ENCODE data around the gene CCDC191.

DNA sequence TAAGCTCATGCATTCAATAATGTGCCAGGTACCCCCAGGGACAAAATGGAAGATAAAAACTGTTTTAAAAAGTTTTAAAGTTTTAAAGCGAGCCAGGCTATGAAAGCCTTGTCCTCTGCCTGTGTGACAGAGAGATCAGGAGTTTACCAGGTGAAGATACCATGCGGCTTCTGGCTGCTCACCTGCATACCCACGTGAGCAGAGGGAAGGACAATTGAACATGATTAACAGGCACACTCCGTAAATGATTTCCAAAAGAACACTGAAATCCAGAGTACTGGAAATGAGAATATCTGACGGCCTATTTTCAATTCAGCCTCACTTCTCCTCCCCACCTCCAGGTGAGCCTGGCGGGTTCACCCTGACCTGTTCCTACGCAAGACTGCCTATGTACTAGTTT lies 42.1 kb downstream of the CCDC191 start:
- TF ChIP-seq POLR2A (IDR thresholded peaks at IDR 0.05) (no peak), EP300 (IDR thresholded peaks at IDR 0.05) (no peak)
- TF ChIP-seq, protein P1, sequence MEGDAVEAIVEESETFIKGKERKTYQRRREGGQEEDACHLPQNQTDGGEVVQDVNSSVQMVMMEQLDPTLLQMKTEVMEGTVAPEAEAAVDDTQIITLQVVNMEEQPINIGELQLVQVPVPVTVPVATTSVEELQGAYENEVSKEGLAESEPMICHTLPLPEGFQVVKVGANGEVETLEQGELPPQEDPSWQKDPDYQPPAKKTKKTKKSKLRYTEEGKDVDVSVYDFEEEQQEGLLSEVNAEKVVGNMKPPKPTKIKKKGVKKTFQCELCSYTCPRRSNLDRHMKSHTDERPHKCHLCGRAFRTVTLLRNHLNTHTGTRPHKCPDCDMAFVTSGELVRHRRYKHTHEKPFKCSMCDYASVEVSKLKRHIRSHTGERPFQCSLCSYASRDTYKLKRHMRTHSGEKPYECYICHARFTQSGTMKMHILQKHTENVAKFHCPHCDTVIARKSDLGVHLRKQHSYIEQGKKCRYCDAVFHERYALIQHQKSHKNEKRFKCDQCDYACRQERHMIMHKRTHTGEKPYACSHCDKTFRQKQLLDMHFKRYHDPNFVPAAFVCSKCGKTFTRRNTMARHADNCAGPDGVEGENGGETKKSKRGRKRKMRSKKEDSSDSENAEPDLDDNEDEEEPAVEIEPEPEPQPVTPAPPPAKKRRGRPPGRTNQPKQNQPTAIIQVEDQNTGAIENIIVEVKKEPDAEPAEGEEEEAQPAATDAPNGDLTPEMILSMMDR (IDR thresholded peaks at IDR 0.05): no peak
